GM19324 (cell line): ENCODE data around the gene TNS3.
"Not testable (repeated sequence)": the region's sequence is repeated elsewhere in the genome, so short reads cannot be mapped to it uniquely, and the experiment has no call there.

Experiments
- ATAC-seq: cut with Tn5 transposase; IDR thresholded peaks from one replicate; pipeline ENCODE4 v1.9.1; 2021; ENCODE audit warnings: mild to moderate bottlenecking, moderate library complexity; ENCODE audit not compliant: unreplicated experiment, low FRiP score

The TNS3 gene

DNA sequence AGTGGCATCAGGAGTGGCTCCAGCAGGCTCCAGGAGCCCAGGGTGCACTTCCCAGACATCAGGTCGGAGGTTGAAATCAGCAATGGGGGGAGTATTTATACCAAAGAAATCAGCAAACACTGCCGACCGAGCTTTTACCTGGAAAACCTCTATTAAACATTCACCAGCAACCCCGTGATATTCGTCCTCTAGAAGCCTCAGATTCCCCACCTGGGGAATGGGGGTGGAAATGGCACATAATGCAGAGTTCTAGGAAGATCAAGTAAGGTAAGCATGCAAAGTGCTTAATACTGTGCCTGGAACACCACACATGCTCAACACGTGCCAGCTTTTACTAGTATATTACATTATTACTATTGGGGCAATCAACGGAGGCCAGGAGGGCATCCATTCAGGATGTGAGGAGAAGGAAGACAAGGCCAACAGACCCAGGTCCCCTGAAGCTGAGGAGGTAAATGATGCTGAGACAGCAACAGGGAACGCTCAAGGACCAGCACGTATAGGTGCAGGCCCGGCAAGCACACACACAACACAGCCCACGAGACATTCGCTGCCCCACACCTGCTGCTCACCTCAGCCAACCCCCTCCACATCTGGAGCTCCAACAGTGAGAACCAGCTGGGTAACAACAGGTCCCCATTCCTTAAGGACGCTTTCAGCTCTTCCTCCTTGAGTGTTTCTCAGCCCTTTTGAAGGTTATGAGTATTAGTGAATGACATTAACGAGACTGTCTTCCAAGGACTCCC lies 125.5 kb downstream of the TNS3 start:
- no peak for ATAC-seq

DNA sequence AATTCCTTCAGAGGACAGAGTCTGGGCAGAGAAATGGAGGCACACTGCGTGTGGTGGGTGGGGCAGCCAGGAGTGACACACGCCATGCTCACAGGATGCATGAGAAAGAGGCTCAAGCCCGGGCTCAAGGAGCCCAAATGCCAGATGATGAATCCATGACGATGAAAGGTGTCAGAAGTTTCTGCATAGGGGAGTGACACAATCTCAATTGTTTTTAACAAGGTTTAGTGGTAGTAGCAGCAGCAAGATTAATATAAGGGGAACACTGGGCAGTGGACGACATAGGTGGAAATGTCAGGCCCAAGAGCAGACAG lies 126.1 kb downstream of the TNS3 start:
- ATAC-seq, result no peak

- no peak for ATAC-seq
These were observed 126.7 kb downstream of the TNS3 start for GRCh38 chr7:47454974-47455871.

DNA sequence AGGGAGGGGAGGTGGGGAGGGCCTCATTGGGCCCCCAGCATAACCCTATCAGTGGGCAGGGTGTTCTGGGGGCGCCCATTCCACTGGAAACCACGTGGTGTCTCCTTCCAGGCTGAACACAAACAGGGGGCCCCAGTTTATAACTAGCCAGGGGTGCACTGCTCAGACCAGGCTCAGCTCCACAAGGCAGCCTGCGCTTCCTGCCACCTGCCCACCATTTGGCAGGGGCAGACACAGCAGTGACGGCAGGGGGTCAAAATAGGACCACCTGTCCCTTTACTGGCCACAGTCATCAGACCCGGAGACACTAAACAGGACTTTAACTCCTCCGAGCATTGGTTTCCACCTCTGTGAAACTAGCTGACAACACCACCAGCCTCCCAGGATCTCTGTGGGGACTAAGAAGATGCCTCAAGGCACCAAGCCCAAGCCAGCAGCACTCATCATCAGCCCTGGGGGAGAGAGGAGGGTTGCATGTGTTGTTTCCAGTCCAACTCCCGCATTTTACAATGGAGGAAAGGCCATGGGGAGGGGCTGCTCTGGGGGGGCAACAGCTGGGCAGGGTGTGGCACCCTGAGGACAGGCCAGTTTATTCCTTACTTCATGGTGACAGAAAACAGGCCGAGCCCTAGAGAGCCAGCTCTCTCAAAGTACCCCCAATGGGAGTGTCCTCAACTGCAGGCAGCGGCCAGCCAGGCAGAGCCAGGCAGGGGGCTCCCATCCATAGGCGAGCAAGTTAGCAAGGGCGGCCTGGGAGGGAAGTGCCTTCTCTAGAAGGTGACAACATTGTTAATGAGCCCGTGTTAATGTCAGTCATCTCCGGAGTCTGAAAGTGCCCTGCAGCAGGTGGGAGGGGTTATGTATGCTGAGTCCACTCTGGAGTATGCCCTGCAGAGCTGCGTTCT lies 127.6 kb downstream of the TNS3 start:
- no peak for ATAC-seq

DNA sequence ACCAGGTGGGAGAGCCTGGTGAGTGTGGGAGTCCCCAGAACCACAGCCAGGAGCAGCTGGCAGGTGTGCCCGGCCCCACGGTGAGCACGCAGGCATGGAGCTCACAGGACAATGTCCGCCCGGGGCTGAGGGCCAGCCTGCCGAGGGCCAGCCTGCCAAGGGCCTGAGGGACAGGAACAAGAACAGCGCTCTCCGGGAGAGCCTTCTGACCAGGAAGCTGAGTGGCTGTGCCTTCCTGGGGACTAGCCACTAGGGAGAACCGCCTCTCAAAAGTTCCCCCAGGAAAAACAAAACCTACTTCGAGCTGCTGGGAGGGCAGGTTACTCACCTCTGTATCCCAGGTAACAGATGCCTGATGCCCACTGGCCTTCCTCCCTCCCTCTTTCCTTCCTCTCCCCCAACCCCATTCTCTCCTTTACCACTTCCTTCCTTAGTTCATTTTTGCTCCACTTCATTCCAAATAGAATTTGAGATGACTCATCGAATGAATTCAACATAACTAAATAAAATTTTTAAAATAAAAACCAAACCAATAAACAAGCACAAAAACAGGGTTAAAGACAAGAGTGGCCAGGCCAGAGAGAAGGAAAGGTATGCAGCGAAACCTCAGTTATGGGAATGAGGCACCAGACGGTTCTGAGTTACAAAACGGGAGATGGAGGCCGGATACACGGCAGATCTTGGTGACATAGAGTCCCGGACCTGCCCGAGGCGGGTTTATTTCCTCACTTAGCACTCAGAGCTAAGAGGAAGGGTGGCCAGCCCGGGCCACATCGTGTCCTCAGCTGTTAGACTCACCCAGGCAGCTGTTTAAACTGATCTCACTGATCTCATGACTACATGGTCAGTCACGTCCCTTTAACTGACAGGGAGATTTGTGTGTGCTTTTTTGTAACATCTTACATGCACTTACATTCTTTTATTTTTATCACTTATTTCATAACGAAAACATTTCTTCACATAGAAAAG lies 128.5 kb downstream of the TNS3 start:
- ATAC-seq, result no peak

- no peak for ATAC-seq
These were observed 129.2 kb downstream of the TNS3 start for GRCh38 chr7:47452715-47453092.

GRCh38 chr7:47452295-47452694 lies 129.6 kb downstream of the TNS3 start:
- no peak for ATAC-seq

GRCh38 chr7:47451851-47452205 lies 130.1 kb downstream of the TNS3 start:
- ATAC-seq, result no peak

DNA sequence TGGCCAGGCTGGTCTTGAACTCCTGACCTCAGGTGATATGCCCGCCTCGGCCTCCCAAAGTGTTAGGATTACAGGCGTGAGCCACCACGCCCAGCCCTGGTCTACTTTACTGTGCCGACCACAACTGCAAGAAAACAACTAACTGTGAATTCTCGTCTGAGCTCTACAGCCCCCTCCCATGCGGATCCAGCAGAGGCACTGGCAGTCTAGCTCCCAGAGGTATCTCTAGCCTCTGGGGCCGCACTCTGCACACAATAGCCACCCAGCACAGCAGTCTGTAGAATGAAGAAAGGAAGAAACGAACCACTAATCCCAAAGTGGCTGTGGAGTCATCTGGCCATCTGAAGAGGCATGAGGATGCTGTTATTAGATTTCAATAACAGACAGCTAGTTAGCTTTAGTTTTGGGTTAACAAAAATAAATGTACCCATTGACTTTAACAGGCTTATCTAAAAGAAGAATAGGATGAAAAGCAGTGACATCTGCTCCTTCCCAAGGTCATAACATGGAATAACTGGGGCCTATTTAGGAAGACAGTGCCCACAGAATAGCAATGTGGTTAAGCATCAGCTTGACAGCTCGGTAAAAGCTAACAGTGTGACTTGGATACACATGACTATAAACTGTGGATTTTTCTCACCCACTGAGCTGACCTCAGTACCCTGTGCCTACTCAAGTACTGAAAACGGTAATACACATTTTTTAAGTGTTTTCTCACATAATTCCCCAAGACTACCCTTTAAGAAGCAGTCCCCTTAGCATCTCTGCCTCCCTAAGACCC lies 131.9 kb downstream of the TNS3 start:
- ATAC-seq, result no peak

GRCh38 chr7:47448971-47449370 lies 132.9 kb downstream of the TNS3 start:
- ATAC-seq, result no peak

DNA sequence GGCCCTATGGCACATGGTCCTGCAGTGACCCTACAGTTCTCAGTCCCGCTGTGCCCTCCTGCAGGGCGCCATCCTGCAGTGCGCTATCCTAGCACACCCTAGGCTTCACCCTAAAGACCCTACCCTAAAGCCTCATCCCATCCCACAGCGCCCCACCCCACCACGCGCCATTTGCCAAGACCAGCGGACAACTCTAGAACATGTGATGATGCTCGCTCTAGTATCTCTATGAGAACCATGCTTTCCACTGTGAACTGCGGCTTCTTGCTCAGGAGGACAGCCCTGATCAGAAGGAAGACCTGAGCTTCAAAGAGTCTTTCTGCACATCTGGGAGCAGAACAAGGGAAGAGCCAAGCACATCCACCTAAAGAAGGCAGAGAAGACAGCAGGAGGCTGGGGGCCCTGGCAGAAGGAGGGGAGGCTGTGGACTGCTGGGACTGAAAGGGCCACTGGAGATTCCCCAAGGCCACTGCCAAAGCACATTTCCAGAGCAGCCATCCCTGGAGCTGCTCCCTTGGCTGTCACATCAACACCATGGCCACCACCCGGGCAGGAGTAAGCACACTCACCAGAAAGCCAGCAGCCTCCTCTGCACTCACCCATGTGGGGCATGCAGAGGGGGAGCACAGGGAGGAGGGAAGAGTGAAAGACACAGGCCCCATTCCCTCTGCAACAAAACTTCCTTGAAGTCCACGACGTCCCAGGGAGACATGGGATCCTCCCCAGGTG lies 134.1 kb downstream of the TNS3 start:
- no peak for ATAC-seq

DNA sequence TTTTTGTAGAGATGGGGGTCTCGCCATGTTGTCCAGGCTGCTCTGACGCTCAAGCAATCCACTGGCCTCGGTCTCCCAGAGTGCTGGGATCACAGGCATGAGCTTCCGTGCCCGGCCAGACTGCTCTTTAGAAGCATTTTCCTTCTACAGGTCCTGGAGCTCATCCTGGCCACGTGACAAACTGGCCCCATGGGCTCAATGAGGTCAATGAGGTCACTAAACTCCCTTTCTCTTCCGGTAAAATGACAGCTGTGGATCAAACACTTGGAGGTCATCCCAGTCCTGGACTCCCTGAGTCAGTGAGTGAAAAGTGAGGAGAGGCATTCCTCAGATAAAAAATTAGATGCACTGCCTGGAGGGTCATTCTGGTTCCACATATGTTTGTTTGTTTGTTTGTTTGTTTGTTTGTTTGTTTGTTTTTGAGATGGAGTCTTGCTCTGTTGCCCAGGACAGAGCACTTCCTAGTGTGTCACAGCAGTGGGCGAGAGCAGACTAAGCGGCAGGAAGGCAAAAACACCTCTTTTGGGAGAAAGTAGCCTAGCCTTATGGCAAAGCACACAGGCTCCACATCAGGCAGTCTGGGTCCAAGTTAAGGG lies 134.9 kb downstream of the TNS3 start:
- no peak for ATAC-seq

GRCh38 chr7:47444376-47445098 lies 137.4 kb downstream of the TNS3 start:
- no peak for ATAC-seq

DNA sequence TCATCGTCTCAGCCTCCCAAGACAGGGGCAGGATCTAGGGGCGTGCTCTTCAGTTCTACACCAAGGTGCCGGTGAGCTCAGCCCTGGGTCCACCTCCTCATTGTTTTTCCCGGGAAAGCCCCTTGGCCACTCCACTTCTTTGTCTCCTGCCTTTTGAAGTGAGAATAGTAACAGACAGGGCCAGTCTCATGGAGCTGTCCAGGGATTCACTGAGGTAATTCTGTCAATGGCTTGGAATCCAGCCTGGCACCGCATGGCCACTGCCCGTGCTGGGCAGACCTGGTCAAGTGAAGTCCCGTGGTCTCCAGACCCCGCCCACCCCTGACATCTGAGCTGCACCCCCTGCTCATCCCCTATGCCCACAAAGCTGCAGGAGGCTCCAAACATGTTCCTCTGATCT lies 138.9 kb downstream of the TNS3 start:
- ATAC-seq, result no peak

GRCh38 chr7:47442605-47442865 lies 139.4 kb downstream of the TNS3 start:
- ATAC-seq, result no peak

DNA sequence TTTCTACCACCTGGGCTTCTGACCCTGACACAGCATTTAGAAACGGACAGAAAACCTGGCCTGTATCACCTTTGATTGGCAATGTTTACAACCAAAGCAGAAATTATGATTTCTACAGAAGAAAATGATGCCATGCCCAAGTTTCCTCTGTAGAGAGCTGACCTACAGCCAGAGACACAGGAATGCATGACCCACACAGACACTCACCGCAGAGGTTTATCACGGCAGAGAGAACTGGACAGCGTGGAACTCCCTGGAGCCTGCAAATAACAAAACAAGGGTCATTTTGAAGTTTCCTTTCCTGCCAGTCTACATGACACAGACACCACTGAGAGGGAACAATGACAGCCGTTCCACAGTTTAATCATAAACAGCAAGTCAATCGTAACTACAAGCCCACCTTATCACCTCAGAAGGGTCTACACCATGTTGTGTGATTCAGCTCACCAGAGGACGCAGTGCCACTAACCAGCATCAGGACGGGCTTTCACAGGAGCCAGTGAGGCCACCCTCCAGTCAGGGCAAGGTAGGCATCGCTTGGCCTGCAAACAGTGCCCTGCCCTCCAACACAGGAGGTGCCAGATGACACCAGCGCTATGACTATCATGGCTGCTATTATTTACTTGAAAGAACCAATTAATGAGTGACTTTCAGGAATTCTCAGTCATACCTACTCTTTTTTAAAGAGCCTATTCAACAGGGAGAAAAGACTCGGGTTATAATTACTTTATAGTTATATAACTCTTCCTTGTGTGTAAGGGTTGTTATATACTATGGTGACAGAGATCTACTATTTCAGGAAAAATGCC lies 139.9 kb downstream of the TNS3 start:
- no peak for ATAC-seq

- ATAC-seq, result not testable (repeated sequence)
These were observed 140.9 kb downstream of the TNS3 start for GRCh38 chr7:47441048-47441447.
